Neutrophil (primary cell): ENCODE measurements around the gene MAP7D3.

Experiments
- H3K27ac ChIP-seq: fragments of 200-600 bp; sonication (generic); 2 replicates; pipeline ENCODE4 v1.5.1; 2016; ENCODE audit warnings: mild to moderate bottlenecking, moderate library complexity
- H3K27me3 ChIP-seq: fragments of 200-600 bp; sonication (generic); 2 replicates; pipeline ENCODE4 v1.6.0; 2016; ENCODE audit warnings: mild to moderate bottlenecking
- H3K36me3 ChIP-seq: fragments of 200-600 bp; sonication (generic); 2 replicates; pipeline ENCODE4 v1.5.1; 2017
- H3K4me1 ChIP-seq, 2 experiments: fragments of 200-600 bp in 1 of 2; sonication (generic) in 1 of 2; 1 replicate in 1 of 2; 2 replicates in 1 of 2; pipeline versions ENCODE4 v1.5.1 to v1.6.1; 2013 to 2016; ENCODE audit warnings: low read depth in 1 of 2, low read length in 1 of 2, mild to moderate bottlenecking in 1 of 2, moderate library complexity in 1 of 2; ENCODE audit not compliant: control insufficient read depth in 1 of 2, insufficient read depth in 1 of 2
- H3K4me3 ChIP-seq, 2 experiments: fragments of 200-600 bp in 1 of 2; sonication (generic) in 1 of 2; 1 replicate in 1 of 2; 2 replicates in 1 of 2; pipeline ENCODE4 v1.5.1; 2013 to 2016; ENCODE audit warnings: low read depth in 1 of 2, low read length in 1 of 2, mild to moderate bottlenecking in 1 of 2, moderate library complexity in 1 of 2
- H3K9me3 ChIP-seq: fragments of 200-600 bp; sonication (generic); 2 replicates; pipeline ENCODE4 v1.5.1; 2016
- TF ChIP-seq, protein P1 (sequence below): fragments of 200-600 bp; sonication (generic); IDR thresholded peaks from 2 replicates; pipeline ENCODE4 v1.5.1; 2016; ENCODE audit warnings: antibody characterized with exemption

Gene MAP7D3

DNA sequence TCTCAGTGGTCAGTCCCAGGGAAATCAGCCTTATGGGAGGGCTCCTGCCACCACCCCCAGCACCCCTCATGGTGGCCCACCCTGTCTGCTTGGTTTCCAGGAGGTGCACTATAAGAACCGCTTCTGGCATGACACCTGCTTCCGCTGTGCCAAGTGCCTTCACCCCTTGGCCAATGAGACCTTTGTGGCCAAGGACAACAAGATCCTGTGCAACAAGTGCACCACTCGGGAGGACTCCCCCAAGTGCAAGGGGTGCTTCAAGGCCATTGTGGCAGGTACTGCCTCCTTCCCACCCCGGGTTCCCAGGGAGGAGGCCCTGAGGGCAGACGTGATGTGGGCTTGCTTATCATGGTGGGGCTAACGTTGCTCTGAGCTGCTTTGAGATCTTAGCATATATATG lies 44.3 kb downstream of the MAP7D3 start:
- Histone ChIP-seq H3K9me3 (no peaks in the 10 kb centered on the region), H3K36me3 (no peaks in the 10 kb centered on the region), H3K4me1 (peaks cover 10 to 14% of the 10 kb centered on the region in 2 experiments), H3K27ac (no peak overlapping the region), H3K4me3 (no peak overlapping the region), H3K27me3 (no peaks in the 10 kb centered on the region)
- TF ChIP-seq, protein P1, sequence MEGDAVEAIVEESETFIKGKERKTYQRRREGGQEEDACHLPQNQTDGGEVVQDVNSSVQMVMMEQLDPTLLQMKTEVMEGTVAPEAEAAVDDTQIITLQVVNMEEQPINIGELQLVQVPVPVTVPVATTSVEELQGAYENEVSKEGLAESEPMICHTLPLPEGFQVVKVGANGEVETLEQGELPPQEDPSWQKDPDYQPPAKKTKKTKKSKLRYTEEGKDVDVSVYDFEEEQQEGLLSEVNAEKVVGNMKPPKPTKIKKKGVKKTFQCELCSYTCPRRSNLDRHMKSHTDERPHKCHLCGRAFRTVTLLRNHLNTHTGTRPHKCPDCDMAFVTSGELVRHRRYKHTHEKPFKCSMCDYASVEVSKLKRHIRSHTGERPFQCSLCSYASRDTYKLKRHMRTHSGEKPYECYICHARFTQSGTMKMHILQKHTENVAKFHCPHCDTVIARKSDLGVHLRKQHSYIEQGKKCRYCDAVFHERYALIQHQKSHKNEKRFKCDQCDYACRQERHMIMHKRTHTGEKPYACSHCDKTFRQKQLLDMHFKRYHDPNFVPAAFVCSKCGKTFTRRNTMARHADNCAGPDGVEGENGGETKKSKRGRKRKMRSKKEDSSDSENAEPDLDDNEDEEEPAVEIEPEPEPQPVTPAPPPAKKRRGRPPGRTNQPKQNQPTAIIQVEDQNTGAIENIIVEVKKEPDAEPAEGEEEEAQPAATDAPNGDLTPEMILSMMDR: no peak

DNA sequence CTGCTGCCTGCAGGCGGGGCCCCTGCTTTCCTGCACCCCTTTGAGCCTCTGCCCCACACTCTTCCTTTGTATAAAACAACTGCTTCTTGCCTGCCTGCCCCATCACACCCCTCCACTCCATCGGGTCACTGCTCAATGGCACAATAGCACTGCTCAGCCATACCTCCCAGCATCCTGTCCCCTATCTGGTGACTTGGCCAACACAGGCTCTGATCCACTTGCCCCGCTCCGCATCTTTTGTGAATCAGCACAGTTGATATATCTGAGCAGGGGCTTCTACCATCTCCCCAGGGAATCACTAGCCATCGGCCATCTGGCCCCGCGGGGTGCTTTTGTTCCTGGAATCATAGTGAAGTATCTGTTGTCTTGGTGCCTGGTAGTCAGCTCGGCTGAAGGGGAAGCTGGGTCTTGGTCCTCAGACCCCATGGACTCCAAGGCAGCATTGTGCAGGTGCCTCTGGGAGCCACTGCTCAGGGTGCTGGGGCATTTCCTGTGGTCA lies 45.3 kb downstream of the MAP7D3 start:
- peaks cover 10 to 11% of the 10 kb centered on the region in 2 experiments for H3K4me1 ChIP-seq
- TF ChIP-seq, protein P1: no peak
- no peak overlapping the region for H3K4me3 ChIP-seq
- H3K27ac ChIP-seq: no peak overlapping the region
- no peaks in the 10 kb centered on the region for H3K27me3 ChIP-seq
- no peaks in the 10 kb centered on the region for H3K9me3 ChIP-seq
- no peaks in the 10 kb centered on the region for H3K36me3 ChIP-seq

DNA sequence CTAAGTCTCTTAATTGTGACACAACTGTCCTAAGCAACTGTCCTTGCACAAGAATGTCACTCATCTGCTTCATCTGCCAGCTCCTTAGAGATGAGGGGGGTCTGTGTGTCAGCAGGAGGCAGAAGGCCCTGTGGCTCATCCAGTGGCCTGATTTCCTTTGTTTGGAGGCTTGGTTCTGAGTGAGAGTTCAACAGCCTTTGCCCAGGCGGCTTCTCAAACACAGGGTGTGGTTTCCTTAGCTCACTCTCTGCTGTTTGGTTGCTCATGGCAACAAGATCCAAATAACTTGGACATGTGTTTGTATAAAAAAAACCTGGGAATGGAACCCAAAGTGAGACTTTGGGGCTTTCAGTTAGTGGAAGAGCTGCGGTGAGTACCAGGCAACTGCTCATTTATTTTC lies 46.6 kb downstream of the MAP7D3 start:
- TF ChIP-seq, protein P1: no peak
- Histone ChIP-seq H3K4me3 (no peak overlapping the region), H3K36me3 (no peaks in the 10 kb centered on the region), H3K4me1 (no peaks in the 10 kb centered on the region), H3K27ac (no peak overlapping the region), H3K9me3 (no peaks in the 10 kb centered on the region), H3K27me3 (no peaks in the 10 kb centered on the region)

DNA sequence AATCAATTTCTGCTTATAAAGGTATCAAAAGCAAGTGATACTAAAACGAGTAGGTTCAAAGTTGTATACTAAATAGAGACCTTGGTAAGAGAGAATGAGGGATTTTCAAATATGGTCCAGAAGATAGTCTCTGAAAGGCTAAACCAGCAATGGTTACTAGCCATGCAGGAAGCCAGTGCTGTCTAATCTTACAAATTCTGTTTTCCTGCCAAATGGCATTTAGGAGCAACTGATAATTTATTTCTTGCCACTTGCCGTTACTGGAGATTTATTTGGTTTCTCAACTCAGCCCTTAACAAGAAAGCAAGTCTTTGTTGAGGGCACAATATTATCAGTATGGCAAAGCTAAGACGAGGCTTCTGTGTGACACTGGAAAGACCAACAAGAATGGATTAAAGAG lies 47.2 kb downstream of the MAP7D3 start:
- H3K36me3 ChIP-seq: no peaks in the 10 kb centered on the region
- H3K4me1 ChIP-seq: no peaks in the 10 kb centered on the region
- H3K9me3 ChIP-seq: no peaks in the 10 kb centered on the region
- H3K27me3 ChIP-seq: no peaks in the 10 kb centered on the region
- H3K4me3 ChIP-seq: no peak overlapping the region
- TF ChIP-seq, protein P1: no peak
- H3K27ac ChIP-seq: no peak overlapping the region

DNA sequence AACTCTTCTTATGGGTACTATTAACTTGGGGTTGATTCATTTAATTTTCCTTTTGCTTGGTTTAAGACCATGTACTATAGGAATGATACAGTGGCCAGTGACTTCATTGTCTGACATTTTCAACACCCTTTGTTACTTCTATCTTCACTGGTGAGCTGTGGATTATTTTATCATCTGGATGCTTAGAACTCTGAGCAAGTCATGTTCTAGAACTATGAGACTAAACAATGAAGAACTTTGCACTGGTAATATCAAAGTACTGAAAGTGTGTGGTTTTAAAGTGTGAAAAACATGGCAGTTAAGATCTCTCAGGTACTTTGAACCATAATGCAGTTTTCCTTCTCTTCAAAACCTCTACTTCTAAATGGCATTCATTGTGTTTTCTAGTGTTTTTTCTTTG lies 47.8 kb downstream of the MAP7D3 start:
- Histone ChIP-seq H3K27ac (no peak overlapping the region), H3K36me3 (no peaks in the 10 kb centered on the region), H3K4me3 (no peak overlapping the region), H3K27me3 (no peaks in the 10 kb centered on the region), H3K4me1 (no peaks in the 10 kb centered on the region), H3K9me3 (no peaks in the 10 kb centered on the region)
- TF ChIP-seq, protein P1: no peak

DNA sequence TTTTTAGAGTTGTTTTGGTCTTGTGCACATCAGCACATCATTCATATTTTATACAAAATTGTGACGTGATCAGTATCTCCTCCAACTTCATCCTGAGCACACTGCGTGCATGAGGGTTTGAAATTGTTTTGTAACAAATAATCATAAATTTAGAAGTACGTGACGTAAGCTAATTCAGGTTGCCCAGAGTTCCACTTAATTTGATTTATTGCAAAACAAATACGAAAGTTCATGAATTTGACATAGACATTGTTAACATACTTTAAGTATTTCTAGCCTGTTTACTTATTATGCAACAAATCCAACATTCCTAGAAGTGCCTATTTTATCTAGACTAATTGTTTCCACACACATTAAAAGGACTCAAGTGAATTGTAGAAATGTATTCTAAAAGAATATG lies 48.3 kb downstream of the MAP7D3 start:
- H3K27ac ChIP-seq: no peak overlapping the region
- TF ChIP-seq, protein P1: no peak

More for the DNA sequence above, 48.3 kb downstream of the MAP7D3 start:
- no peaks in the 10 kb centered on the region for H3K27me3 ChIP-seq
- no peaks in the 10 kb centered on the region for H3K9me3 ChIP-seq
- no peaks in the 10 kb centered on the region for H3K4me1 ChIP-seq
- H3K36me3 ChIP-seq: no peaks in the 10 kb centered on the region
- H3K4me3 ChIP-seq: no peak overlapping the region
